Activated CD8-positive, alpha-beta memory T cell treated with anti-CD3 and anti-CD28 coated beads for 1 hour (primary cell): Measurements from ENCODE around the gene MBLAC1.

ENCODE experiments used
- DNase-seq, 2 donors: peaks; one replicate each; pipeline ENCODE4 v3.0.0-alpha.2; 2020; ENCODE audit warnings: low read depth in 1 of 2; ENCODE audit errors: extremely low read depth in 1 of 2

MBLAC1 gene

DNA sequence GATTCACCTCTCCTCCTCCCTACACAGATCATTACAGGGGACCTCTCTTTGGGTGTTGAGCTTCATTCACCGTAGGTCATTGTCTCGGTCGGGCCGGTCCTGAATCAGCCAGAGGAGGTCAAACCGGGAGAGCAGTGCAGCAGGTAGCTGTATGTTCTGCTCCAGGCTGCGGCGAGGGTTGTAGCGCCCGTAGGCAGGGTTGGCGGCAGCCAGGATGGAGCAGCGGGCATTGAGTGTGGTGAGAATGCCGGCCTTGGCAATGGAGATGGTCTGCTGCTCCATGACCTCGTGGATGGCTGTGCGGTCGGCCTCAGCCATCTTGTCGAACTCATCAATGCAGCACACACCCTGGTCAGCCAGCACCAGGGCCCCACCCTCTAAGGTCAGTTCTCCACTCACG is 31.1 kb upstream of the MBLAC1 start:
- DNase-seq = no peak

DNA sequence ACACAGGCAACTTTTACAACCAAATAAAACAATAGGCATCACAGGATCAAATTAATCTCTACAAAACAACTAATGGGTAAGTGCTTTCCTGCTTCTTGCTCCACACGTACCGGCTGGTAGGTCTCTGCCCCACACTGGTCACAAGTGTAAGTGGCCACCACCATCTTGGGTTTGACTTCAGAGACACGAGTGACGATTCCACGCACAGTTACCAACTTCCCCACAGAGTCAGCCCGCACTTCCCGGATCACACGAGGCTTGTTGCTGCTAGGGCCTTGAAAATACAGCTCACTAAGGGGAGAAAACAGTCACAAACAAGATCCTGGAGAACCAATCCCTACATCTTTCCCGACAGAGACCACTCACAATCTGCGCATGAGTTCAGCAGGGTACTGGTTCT is 27.9 kb upstream of the MBLAC1 start:
- no peak for DNase-seq

DNA sequence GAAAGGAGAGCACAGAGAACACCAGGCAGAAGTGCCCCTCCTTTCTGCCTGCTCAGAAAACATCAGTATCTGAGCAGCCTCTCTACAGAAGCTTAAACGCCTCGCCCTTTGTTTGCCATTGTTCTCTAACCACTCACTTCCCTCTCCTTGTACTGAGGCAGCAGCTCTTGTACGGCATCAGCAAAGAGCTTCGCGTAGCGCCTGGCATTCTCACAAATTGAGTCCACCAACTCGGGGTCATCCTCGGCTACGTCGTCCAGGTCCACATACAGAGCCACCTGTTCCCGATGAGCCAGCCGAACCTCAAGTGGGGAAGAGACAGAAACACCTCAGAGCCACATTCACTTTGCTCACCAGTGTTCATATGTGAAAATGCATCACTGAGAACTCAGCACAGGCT is 27.3 kb upstream of the MBLAC1 start:
- no peak for DNase-seq

DNA sequence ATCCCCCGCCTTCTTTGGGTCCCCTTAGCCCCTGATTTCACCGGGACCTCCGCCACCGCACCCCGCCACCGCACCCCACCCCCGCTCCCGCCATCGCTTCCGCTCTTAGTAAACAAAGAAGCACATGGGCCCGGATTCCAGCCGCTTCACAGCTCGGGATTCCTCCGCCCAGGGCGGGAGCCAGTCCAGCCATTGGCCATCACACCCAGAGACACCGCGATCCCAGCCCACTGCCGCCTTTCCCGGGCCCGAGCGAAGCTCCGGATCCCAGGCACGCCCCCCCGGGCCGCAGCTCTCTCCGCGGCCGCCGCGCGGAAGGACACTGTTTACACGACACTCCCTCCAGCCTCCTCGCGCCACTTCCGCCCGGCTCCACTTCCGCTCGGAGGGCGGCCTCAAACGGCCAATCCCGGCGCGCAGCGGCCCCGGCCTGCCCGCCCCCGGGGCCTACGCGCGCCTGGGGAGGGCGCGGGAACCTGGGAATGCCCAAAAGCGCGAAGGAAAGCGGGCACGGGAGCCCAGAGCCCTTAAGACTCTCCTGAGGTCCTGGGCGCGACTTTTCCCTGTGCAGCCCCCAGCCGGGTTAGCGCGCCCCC is 26.2 kb upstream of the MBLAC1 start:
- peak; percentile 42 to 74 for DNase-seq

DNA sequence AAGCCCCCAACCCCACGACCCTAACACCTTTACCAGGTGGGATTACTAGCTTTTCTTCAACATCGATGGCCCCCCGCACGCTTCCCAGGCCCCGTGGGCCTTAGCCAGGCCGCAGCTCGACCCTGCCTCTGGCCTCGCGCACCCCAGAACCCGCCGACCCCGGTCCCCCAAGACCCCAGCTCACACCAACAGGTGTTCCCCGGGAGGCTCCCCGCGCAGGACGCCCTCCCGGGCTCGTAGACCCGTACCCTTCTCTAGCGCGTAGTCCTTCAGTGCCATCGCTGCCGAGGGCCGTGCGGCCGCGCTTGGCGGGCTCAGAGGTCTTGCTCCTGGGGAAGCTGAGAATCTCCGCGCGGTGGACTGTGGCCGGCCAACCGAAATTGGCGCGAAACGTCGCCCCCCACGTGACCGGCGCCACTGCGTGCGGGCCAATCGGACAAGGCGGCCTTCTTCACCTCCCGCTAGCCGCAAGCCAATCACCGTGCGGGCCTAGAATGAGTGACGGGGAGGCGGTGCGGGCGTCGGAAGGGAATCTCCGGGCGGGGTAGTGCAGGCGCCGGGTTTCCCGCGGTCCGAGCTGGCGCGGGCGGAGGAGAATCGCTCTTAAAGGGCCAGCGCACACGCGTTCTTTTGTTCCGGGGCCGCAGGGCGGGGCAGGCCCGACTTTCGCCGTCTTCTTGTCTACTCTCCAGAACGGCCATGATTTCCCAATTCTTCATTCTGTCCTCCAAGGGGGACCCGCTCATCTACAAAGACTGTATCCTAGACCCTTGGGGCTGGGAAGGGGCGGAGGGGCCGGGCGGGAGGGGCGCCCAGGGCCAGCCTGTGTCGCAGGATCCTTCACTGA is 25.5 kb upstream of the MBLAC1 start, which contains the start of the genes AP4M1 and MCM7:
AP4M1 (plus strand) TSS at position 628 of the 847 bp plus-strand sequence; CDS start at position 700, 72 bp downstream.
MCM7 (minus strand) TSS at position 382 of the 847 bp plus-strand sequence; CDS start at position 279, 103 bp downstream.
- peak; percentile 85 to 93 for DNase-seq

DNA sequence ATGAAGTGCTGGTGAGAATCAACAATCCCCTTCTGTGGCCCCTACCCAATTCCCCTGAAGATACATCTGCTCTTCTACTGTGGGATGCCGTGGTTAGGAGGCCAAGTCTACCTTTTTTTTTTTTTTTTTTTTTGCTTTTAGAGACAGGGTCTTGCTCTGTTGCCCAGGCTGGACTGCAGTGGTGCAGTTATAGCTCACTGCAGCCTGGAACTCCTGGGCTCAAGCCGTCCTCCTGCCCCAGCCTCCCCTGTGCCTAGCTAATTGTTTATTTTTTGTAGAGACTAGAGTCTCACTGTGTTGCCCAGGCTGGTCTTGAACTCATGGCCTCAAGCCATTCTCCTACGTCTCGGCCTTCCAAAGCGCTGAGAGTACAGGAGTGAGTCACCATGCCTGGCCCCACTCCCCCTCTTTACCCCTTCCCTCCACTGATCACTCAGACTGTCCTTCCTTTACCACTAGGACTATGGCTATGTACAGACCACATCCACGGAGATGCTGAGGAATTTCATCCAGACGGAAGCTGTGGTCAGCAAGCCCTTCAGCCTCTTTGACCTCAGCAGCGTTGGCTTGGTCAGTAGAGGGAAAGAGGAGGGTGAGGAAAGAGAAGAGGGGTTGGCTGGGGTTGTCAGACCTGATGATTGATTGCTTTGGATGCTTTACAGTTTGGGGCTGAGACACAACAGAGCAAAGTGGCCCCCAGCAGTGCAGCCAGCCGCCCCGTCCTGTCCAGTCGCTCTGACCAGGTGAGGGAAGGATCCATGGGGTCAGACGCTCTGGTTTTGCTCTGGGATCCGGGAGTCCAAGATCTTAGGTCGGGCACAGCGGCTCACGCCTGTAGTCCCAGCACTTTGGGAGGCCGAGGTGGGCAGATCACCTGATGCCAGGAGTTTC is 23.6 kb upstream of the MBLAC1 start:
- no peak for DNase-seq

DNA sequence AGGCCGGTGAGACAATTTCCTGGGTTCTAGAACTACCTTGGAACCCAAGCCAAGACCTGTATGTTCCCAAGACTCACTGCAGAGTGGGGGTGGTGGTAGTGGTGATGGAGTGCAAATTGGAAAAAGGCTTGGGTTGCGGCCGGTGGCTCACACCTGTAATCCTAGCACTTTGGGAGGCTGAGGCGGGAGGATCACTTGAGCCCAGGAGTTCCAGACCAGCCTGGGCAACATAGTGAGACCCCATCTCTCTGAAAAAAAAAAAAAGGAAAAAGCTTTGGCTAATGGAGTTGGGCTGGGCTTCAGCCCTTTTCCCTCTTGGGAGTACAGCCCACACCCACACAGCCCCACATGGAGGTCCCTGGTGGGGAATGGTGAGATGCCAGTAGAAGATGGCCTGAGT is 21.2 kb upstream of the MBLAC1 start:
- DNase-seq = no peak

DNA sequence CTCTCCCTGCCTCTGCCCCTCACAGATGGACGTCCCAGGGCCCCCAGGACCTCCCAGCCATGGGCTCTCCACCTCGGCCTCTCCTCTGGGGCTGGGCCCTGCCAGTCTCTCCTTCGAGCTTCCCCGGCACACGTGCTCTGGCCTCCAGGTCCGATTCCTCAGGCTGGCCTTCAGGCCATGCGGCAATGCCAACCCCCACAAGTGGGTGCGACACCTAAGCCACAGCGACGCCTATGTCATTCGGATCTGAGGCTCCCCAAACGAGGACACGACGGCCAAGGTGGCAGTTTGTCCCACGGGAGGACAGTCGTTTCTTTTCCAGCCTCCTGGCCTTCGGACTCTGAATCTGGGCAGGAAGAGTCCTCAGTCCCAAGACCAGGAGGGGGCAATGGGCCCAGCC is 20.1 kb upstream of the MBLAC1 start:
- DNase-seq = no peak

DNA sequence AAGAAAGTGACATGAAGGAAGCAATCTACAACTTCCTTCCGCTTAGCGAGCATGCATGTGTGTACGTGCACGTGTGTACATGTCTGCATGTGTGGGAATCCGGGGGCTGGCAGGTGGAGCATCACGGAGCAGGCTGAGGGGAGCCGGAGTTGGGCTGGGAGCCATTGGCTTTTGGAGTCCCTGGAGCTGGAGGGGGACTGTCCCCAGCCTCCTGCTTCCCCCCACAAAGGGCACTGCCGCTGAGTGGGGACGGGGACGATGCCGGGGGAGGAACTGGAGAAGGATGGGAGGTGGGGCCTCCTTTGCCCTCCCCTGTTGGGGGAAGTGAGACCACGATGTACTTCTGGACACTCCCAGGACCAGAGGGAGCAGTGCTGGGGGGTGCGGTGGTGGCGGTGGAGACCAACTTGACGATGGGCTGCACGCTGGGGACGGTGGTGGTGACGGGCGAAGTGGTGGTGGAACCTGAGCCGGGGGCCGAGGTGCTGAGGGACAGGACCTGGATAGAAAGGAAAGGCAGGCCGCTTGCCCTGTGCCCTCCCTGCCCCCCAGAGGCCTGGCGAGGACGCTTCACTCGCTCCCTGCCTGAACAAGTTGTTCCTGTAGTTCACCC is 19.5 kb upstream of the MBLAC1 start:
- no peak for DNase-seq

DNA sequence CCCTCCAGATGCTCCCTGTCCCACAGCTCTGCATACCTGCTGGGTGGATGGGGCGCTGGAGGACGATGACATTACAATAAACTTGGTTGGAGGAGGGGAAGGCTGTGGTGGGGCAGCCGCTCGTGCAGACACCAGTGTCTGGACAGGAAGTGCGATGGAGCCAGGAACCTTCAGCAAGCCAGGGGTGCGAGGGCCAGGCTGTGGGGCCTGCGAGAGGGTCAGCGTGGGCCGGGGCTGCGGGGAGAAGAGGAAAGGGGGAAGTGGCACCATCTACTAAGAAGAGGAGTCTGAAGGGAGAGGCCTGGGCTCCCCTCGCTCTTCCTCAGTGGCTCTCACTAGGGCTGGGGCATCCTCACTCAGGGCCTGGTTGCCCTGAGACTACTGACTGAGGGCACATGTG is 18.9 kb upstream of the MBLAC1 start:
- no peak for DNase-seq

DNA sequence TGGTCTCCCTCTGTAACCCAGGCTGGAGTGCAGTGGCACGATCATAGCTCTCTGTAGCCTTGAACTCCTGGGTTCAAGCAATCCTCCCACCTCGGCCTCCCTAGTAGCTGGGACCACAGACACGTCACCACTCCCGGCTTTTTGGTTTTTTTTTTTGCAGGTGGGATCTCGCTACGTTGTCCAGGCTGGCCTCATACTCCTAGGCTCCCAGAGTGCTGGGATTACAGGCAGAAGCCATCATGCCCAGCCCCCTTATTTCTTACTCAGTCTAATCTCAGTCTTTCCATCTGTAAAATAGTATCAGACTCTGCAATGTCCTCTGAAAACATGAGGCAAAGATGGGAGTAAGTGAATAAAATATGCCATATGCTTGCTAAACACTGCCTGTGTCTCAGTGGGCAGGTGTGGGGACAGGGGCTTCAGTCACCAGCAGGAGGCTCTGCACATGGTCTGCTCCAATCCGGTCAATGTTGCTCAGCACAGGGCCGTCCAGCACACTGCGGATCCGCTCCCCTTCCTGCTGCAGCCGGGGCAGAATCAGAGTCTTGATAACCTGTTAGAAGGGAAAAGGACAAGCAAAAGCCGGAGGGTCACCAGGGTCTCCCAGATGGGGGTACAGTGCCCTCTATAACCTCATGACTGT is 17.1 kb upstream of the MBLAC1 start:
- no peak for DNase-seq

DNA sequence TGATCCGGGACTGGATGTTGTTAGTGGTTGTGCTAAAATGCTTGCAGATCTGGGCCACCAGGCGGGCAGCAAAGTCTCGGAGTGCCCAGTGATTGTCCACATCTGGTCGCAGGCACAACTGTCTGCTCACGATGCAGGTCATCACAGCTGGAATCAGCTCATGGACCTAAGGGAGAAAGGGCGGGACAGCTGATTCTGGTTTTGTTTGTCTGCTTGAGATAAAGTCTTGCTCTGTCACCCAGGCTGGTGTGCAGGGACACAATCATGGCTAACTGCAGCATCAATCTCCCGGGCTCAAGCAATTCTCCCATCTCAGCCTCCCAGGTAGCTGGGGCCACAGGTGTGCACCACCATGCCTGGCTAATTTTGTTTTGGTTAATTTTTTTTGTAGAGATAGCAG is 15.6 kb upstream of the MBLAC1 start:
- no peak for DNase-seq

DNA sequence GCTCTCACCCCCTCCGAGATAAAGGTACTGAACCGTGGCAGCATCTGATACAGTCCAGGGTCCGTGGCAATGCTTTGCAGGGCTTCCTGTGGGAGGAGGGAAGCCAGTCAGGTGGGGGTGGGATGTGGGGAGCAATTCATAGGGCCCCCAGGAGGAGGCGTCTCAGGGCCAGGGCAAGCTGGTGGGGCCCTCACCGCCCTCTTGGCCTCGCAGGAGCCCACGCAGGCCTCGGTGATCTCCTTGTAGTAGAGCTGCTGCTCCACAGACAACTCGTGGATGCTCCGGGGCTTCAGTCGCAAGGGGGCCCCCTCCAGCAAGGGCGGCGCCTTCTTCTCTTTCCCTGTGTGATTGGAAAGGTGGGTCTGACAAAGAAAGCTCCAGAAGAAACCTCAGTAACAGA is 14.9 kb upstream of the MBLAC1 start:
- no peak for DNase-seq

DNA sequence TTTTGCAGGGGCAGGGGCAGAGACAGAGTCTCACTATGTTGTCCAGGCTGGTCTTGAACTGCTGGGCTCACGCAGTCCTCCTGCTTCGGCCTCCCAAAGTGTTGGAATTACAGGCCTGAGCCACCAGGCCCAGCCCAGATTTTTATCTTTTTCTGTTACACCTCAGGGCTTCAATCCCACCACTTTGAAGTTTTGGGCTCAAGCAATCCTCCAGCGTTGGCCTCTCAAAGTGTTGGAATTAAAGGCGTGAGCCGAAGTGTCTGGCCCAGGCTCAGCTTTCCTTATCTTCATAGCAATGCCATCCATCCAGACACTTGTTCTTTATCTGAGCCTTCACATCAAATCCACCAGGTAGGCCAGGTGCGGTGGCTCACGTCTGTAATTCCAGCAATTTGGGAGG is 11.7 kb upstream of the MBLAC1 start:
- no peak for DNase-seq

DNA sequence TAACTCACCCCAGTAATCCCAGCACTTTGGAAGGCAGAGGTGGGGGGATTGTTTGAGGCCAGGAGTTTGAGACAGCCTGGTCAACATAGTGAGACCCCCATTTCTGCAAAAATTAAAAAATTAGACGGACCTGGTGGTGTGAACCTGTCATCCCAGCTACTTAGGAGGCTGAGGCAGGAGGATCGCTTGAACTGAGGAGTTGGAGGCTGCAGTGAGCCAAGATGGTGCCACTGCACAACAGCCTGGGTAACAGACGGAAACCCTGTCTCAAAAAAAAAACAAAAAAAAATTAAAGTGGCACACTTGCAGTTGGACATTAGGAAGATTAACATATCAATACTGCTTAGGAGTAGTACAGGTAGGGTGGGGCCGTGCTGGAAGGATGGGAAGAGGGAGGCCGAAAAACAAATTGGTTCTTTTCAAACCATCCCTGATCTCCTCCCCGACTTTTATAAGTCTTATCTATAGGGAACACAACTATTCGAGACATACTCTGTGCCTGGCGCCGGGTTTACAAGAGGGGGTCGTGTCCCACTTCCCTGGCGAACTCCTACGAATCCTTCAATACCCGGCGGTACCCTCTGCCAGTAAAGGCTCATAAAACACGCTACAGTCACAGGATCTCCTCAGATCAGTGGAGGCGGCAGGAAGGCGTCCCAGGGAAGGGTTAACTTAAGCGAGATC is 8.2 kb upstream of the MBLAC1 start:
- DNase-seq = no peak

DNA sequence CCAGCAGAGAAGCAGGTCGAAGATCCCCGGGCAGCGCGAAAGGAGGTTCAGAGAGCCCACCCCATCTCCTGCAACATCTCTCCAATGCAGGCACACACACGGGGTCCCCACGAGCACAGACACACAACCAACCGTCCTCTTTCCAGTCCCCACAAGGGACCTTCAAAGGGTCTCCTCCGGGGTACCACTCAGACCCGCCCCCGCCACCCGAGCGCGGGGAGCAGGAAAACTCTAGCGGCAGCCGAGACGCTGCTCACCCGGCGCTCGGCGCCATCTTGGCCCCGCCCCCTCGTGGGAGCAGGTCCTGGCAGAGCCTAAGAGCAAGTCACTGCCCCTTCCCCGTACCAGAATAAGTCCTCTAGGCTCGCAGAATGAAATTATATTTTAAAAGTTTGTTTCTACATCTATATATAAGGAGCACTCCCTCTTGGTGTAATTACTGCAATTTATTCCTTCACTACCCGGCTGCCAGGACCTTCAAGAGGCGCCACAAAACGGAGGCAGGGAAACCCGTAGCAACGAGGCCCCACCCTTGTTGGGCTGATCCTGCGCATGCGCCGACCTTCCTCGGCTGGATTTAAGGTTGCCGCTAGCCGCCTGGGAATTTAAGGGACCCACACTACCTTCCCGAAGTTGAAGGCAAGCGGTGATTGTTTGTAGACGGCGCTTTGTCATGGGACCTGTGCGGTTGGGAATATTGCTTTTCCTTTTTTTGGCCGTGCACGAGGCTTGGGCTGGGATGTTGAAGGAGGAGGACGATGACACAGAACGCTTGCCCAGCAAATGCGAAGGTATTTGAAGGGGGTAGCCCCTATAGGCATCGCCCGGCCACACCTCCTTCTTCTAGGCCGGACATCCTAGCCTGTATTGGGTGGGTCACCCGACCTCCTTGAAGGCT is 7.4 kb upstream of the MBLAC1 start, which contains the start of the genes CNPY4 and TAF6:
CNPY4 (plus strand) TSS at position 563 of the 898 bp plus-strand sequence; CDS start at position 674, 111 bp downstream.
TAF6 (minus strand) TSS at position 287 of the 898 bp plus-strand sequence. CDS start 5,149 bp downstream, outside the sequence.
- peak; percentile 92 to 93 for DNase-seq

DNA sequence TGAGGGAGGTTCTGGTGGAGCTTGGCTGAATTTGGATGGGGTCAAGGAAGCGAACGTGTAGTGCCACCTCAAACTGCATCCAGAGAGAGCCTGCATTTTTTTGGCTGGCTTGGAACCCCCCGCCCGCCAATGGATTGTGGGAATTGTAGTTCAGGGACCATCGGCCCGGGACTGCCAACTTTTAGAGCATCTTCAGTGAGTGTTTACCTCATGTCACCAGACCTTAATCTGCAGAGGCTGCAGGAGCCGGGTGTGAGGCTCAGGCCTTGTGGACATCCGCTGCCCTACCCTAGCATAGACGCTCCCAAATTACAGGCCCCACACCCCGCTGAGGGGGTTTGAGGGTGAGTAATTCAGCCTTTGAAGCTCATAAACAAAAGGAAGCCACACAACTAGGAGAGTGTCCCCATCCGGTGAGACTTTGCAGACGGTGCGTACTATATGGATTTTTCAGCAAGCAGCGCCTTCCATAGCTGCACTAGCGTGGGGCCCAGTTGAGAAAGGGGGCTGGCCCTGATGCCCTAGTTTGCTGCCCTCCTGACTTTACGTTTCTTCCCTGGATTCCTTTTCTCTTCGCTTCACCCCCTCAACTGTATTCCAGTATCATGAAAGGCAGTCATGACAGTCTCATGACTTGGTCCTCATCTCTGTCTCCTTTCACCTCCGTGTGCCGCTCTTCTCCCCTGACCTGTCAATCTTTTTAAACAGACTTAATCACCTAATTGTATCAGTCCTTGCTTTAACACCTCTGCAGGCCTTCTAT is 6.6 kb upstream of the MBLAC1 start:
- peak in 1 of 2 donors; percentile 46 for DNase-seq

DNA sequence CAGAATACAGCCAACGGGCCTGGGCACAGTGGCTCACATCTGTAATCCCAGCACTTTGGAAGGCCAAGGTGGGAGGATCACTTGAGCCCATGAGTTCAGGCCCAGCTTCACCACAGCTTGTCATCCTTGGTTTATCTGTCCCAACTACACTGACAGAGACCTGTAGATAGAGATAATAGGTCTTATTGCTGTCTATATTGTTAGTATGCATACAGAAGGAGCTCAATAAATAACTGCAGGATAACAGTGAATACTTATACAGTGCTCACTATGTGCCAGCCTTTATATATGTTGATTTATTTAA is 6.1 kb upstream of the MBLAC1 start:
- DNase-seq = no peak
